Nephron progenitor cell (in vitro differentiated cells): Measurements from ENCODE around the gene P2RX2.

Experiments used
- DNase-seq: peaks from one replicate; pipeline ENCODE4 v3.0.0; 2021
- H3K27ac Mint-ChIP-seq: 2 replicates; pipeline ENCODE4 v1.8.0; 2021; ENCODE audit warnings: mild to moderate bottlenecking, moderate library complexity, mixed read lengths
- H3K27me3 Mint-ChIP-seq: 2 replicates; pipeline ENCODE4 v1.8.0; 2021; ENCODE audit warnings: mild to moderate bottlenecking, low read depth, mixed read lengths; ENCODE audit not compliant: poor library complexity
- H3K36me3 Mint-ChIP-seq: 2 replicates; pipeline ENCODE4 v1.8.0; 2021; ENCODE audit warnings: low read depth, mixed read lengths
- H3K4me1 Mint-ChIP-seq: 2 replicates; pipeline ENCODE4 v1.8.0; 2021; ENCODE audit warnings: mixed read lengths
- H3K4me3 Mint-ChIP-seq: 2 replicates; pipeline ENCODE4 v1.8.0; 2021; ENCODE audit warnings: mild to moderate bottlenecking, moderate library complexity, mixed read lengths
- H3K9me3 Mint-ChIP-seq: 2 replicates; pipeline ENCODE4 v1.8.0; 2021; ENCODE audit warnings: mild to moderate bottlenecking, moderate library complexity, mixed read lengths
- TF ChIP-seq, protein P1 (sequence below): fragments of 200-600 bp; sonication (generic); IDR thresholded peaks from 2 replicates; pipeline ENCODE4 v1.5.0; 2021; ENCODE audit warnings: antibody characterized with exemption

P2RX2 gene

DNA sequence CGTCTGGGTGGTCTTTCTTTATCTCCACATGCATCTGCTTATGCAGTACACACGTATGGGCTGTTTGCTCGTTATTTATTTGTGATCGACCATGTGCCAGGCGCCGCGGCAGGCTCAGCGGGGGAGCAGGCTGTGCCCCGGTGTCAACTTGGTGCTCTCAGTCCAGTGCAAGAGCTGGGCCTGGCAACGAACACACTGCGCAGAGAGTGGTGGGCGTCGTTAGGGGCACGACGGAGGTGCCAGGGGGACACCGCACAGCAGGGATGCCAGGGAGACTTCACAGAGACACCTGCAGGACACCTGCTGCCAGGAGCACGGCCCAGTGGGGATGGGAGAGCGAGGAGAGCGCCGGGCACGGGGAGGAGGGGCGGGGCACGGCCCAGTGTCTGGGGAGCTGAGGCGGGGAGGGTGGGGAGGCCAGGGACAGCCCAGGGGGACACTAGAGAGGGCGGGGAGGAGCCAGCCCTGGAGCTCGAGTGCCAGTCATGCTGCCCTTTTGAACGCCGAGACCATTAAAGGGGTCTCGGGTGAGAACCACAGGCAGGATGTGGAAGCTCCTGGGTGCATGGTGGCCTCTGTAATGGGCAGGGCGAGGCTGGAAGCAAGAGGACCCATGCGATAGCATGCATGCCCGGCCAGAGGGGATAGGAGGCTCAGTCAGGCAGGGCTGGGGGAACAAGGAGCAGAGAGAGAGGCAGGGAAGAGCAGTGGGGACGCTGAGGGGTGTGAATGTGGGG is 7.5 kb upstream of the P2RX2 start:
- Mint-ChIP-seq H3K4me3 (no peak overlapping the region), H3K36me3 (peaks cover 4% of the 10 kb centered on the region), H3K4me1 (peaks cover 55% of the 10 kb centered on the region), H3K27me3 (peaks cover 37% of the 10 kb centered on the region), H3K27ac (no peak overlapping the region), H3K9me3 (peaks cover 46% of the 10 kb centered on the region)
- no peak for DNase-seq
- TF ChIP-seq, protein P1, sequence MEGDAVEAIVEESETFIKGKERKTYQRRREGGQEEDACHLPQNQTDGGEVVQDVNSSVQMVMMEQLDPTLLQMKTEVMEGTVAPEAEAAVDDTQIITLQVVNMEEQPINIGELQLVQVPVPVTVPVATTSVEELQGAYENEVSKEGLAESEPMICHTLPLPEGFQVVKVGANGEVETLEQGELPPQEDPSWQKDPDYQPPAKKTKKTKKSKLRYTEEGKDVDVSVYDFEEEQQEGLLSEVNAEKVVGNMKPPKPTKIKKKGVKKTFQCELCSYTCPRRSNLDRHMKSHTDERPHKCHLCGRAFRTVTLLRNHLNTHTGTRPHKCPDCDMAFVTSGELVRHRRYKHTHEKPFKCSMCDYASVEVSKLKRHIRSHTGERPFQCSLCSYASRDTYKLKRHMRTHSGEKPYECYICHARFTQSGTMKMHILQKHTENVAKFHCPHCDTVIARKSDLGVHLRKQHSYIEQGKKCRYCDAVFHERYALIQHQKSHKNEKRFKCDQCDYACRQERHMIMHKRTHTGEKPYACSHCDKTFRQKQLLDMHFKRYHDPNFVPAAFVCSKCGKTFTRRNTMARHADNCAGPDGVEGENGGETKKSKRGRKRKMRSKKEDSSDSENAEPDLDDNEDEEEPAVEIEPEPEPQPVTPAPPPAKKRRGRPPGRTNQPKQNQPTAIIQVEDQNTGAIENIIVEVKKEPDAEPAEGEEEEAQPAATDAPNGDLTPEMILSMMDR = no peak

DNA sequence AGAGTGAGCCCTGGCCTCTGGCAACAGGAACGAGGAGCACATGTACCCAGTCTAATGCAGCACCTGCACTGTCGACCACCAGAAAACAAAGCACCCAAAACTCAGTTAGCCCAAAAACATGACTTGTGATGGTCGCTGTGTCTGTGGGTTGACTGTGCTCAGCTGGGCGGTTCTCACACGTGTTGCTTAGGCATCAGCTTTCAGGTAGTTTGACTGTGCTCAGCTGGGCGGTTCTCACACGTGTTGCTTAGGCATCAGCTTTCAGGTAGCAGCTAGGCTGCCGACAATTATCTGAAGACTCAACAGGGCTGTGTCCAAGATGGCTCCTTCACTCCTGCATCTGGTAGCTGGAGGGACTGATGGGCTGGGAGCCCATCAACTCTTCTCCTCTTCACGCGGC is 7.0 kb upstream of the P2RX2 start:
- H3K36me3 Mint-ChIP-seq = peaks cover 4% of the 10 kb centered on the region
- no peak for DNase-seq
- TF ChIP-seq, protein P1 = no peak
- no peak overlapping the region for H3K27ac Mint-ChIP-seq
- H3K4me1 Mint-ChIP-seq = peaks cover 49% of the 10 kb centered on the region
- no peak overlapping the region for H3K4me3 Mint-ChIP-seq
- peaks cover 52% of the 10 kb centered on the region for H3K9me3 Mint-ChIP-seq
- H3K27me3 Mint-ChIP-seq = peaks cover 43% of the 10 kb centered on the region

DNA sequence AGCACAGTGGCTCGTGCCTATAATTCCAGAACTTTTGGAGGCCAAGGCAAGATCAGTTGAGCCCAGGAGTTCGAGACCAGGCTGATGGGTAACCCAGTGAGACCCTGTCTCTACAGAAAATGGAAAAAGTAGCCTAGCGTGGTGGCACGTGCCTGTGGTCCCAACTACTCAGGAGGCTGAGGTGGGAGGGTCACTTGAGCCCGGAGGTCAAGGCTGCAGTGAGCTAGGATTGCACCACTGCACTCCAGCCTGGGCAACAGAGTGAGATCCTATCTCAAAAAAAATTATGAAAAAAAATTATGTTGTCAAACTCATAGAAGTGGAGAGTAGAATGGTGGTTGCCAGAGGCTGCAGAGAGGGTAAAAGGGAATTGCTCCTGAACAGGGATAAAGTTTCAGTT is 4.5 kb upstream of the P2RX2 start:
- TF ChIP-seq, protein P1 = no peak
- H3K27me3 Mint-ChIP-seq = peaks cover 52% of the 10 kb centered on the region
- no peak overlapping the region for H3K27ac Mint-ChIP-seq
- H3K36me3 Mint-ChIP-seq = peaks cover 11% of the 10 kb centered on the region
- DNase-seq = no peak
- H3K9me3 Mint-ChIP-seq = peaks cover 68% of the 10 kb centered on the region
- no peak overlapping the region for H3K4me3 Mint-ChIP-seq
- peaks cover 33% of the 10 kb centered on the region for H3K4me1 Mint-ChIP-seq

DNA sequence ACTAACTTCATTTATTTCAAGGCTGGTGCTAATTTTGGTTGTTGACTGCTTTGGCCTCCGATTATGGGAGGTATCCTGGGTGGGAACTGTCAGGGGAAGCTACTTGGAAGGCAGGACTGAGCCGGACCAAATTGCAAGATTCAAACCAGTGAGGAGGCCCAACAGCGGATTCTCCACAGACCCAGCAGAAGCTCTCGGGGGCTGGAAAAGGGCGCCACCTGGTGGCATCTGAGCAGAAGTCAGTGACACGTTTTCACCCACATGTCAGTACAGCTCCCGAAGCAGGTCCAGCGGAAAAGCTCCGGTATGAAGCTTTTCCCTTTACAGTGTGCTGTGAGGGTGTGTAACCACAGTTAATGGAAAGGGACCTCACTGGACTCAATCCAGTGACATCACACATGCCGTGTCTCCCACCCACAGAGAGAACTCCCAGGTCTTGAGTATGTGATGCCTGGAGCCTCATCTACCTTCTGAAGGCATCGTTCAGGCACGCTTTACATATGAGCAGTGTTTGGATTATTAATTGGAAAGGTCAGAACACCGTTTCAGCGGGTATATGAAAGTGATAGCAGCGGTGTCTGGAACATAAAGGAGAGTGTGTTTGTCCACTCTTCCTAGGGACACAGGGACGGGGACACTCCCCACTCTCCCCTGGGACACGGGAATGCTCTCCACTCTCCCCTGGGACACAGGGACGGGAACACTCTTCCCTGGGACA is 3.6 kb upstream of the P2RX2 start:
- Mint-ChIP-seq H3K9me3 (peaks cover 67% of the 10 kb centered on the region), H3K36me3 (peaks cover 11% of the 10 kb centered on the region), H3K27me3 (peaks cover 59% of the 10 kb centered on the region), H3K4me1 (peaks cover 23% of the 10 kb centered on the region), H3K27ac (no peak overlapping the region), H3K4me3 (no peak overlapping the region)
- TF ChIP-seq, protein P1 = peak; percentile 80
- DNase-seq = peak; percentile 81

DNA sequence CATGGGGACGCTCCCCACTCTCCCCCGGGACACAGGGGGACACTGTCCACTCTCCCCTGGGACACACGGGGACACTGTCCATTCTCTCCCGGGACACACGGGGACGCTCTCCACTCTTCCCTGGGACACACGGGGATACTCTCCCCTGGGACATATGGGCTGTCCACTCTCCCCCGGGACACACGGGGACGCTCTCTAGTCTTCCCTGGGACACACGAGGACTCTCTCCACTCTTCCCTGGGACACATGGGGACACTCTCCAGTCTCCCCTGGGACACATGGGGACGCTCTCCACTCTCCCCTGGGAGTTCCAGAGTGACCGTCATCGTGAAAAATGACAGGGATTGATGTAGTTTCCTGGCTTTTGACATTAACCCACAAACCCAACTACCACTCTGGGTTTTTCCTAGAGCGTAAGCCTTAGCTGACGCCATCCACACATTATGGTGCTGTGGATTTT is 3.0 kb upstream of the P2RX2 start:
- Mint-ChIP-seq H3K36me3 (peaks cover 11% of the 10 kb centered on the region), H3K4me1 (peaks cover 17% of the 10 kb centered on the region), H3K27ac (no peak overlapping the region), H3K4me3 (no peak overlapping the region), H3K27me3 (peaks cover 65% of the 10 kb centered on the region), H3K9me3 (peaks cover 61% of the 10 kb centered on the region)
- TF ChIP-seq, protein P1 = no peak
- no peak for DNase-seq
